HG02763 (cell line): ENCODE measurements around the gene NTRK2.
A peak's percentile ranks its signal among the peaks of the same experiment; 100 is the strongest.

Source experiments
- ATAC-seq: cut with Tn5 transposase; IDR thresholded peaks from one replicate; pipeline ENCODE4 v1.9.1; 2021; ENCODE audit warnings: mild to moderate bottlenecking, moderate library complexity; ENCODE audit not compliant: unreplicated experiment

Gene NTRK2

GRCh38 chr9:84812847-84813246, 143.3 kb downstream of the NTRK2 start:
- no peak for ATAC-seq

- ATAC-seq = no peak
Measured at GRCh38 chr9:84815554-84815953, 146.0 kb downstream of the NTRK2 start.

- no peak for ATAC-seq
Measured at GRCh38 chr9:84817038-84817437, 147.5 kb downstream of the NTRK2 start.

- no peak for ATAC-seq
Measured at GRCh38 chr9:84818791-84819190, 149.3 kb downstream of the NTRK2 start.

GRCh38 chr9:84819491-84819991, 150.0 kb downstream of the NTRK2 start:
- no peak for ATAC-seq

- no peak for ATAC-seq
Measured at GRCh38 chr9:84821431-84821830, 151.9 kb downstream of the NTRK2 start.

GRCh38 chr9:84822589-84823233, 153.2 kb downstream of the NTRK2 start:
- peak; percentile 51 for ATAC-seq

GRCh38 chr9:84823421-84824271, 154.1 kb downstream of the NTRK2 start:
- ATAC-seq = peak; percentile 85

- ATAC-seq = no peak
Measured at GRCh38 chr9:84827216-84827765, 157.8 kb downstream of the NTRK2 start.

- no peak for ATAC-seq
Measured at GRCh38 chr9:84828046-84828445, 158.5 kb downstream of the NTRK2 start.

- ATAC-seq = no peak
Measured at GRCh38 chr9:84829471-84829870, 159.9 kb downstream of the NTRK2 start.

GRCh38 chr9:84829997-84830696, 160.6 kb downstream of the NTRK2 start:
- no peak for ATAC-seq

GRCh38 chr9:84831377-84831776, 161.8 kb downstream of the NTRK2 start:
- no peak for ATAC-seq

GRCh38 chr9:84832453-84832852, 162.9 kb downstream of the NTRK2 start:
- ATAC-seq = no peak

- ATAC-seq = no peak
Measured at GRCh38 chr9:84834426-84834825, 164.9 kb downstream of the NTRK2 start.

GRCh38 chr9:84835745-84836144, 166.2 kb downstream of the NTRK2 start:
- ATAC-seq = no peak

GRCh38 chr9:84838879-84839278, 169.3 kb downstream of the NTRK2 start:
- ATAC-seq = no peak

- no peak for ATAC-seq
Measured at GRCh38 chr9:84839541-84839940, 170.0 kb downstream of the NTRK2 start.

- no peak for ATAC-seq
Measured at GRCh38 chr9:84841931-84842330, 172.4 kb downstream of the NTRK2 start.

GRCh38 chr9:84843175-84843824, 173.8 kb downstream of the NTRK2 start:
- no peak for ATAC-seq
